Ovary (tissue), 9 donors: ENCODE measurements around the gene HECTD1. TPM values are rescaled to one million over a fixed set of nuclear protein-coding genes. Genes with fewer than 3 reads are reported as not detected.

ENCODE experiments used
- DNase-seq, 5 donors: peaks; one replicate each; pipeline ENCODE4 v3.0.0-alpha.2; 2019 to 2020
- H3K27ac ChIP-seq, 2 donors: fragments of 200-600 bp; one replicate each; pipeline versions ENCODE4 v1.5.1 to v1.8.0; 2019 to 2022
- H3K27me3 ChIP-seq: fragments of 200-600 bp; one replicate; pipeline ENCODE4 v1.8.0; 2022
- H3K36me3 ChIP-seq: fragments of 200-600 bp; sonication (generic); one replicate; pipeline ENCODE4 v1.5.1; 2019
- H3K4me1 ChIP-seq: one replicate; pipeline ENCODE4 v1.8.1; 2013; ENCODE audit warnings: mild to moderate bottlenecking, moderate library complexity; ENCODE audit not compliant: insufficient read depth
- H3K4me3 ChIP-seq: fragments of 200-600 bp; sonication (generic); one replicate; pipeline ENCODE4 v1.5.1; 2017
- H3K9me3 ChIP-seq, 2 donors: fragments of 200-600 bp in 1 of 2; sonication (generic) in 1 of 2; one replicate each; pipeline versions ENCODE4 v1.5.1 to v1.8.1; 2013 to 2019; ENCODE audit warnings: mild to moderate bottlenecking in 1 of 2, moderate library complexity in 1 of 2
- CTCF ChIP-seq, 3 donors: fragments of 450-650 bp in 2 of 3; fragments of 200-600 bp in 1 of 3; IDR thresholded peaks; one replicate each; pipeline versions ENCODE4 v1.5.1 to v1.8.0; 2016 to 2022; ENCODE audit warnings: antibody characterized with exemption in 3 of 3, mild to moderate bottlenecking in 1 of 3
- EP300 ChIP-seq: sonication (generic); formaldehyde crosslinking; IDR thresholded peaks from one replicate; pipeline ENCODE4 v1.6.1; 2017; ENCODE audit warnings: antibody characterized with exemption
- POLR2A ChIP-seq: fragments of 450-650 bp; IDR thresholded peaks from one replicate; pipeline ENCODE4 v1.6.1; 2017; ENCODE audit warnings: antibody characterized with exemption, mild to moderate bottlenecking, moderate library complexity
- WGBS, 3 donors: extraction: QIAGEN DNeasy Blood & Tissue Kit in 1 of 3; methylation state at CpG; one replicate each; pipeline versions ENCODE4 v1.1.5 to v1.1.7; 2013 to 2017; 5-methylcytosine and 5-hydroxymethylcytosine counted together
- intact Hi-C, 4 donors: fragments of 100-400 bp; cut with DNase I; formaldehyde crosslinking; loops; one replicate each; pipeline versions ENCODE4 v1.11.0 to v1.15.1; 2022 to 2023
- polyA plus RNA-seq, 2 donors: library from polyadenylated mRNA; stranded (reverse); fragments of 200-250 nt in 1 of 2; fragments of 350-450 nt in 1 of 2; fragmentation: Illumina TruSeq in 1 of 2; extraction: RNeasy Lipid Tissue Mini Kit (QIAGEN cat#74804) in 1 of 2; gene quantifications; one replicate each; pipeline ENCODE4 v1.2.3, GENCODE V29; 2013 to 2014
- total RNA-seq, 7 donors: library from RNA; depleted of rRNA in 2 of 7; stranded (reverse); fragments of >200 nt in 2 of 7; fragmentation: NEBNext Ultra II Directional in 3 of 7; extraction: Animal tissue kit (Norgen Biotek cat#: 25700) in 3 of 7; gene quantifications; one replicate each; pipeline versions ENCODE4 v1.1.0 to v1.2.4, GENCODE V29; 2016 to 2023
- donor health status: DM: no; HTN: no; CAD: no; lungs with moderate emphysema.
- donor health status: DM: no; HTN: no; CAD: no.
- donor health status: Bipolar disorder and iron deficiency.
- donor health status: DM: yes; HTN: yes; CAD: no.
- donor health status: DM: no; HTN: no; CAD: no.
- donor health status: DM: yes; HTN: yes; CAD: no.

HECTD1 gene
- total and polyA plus RNA-seq, 9 donors, result 59.7 to 186 (median 144) TPM

DNA sequence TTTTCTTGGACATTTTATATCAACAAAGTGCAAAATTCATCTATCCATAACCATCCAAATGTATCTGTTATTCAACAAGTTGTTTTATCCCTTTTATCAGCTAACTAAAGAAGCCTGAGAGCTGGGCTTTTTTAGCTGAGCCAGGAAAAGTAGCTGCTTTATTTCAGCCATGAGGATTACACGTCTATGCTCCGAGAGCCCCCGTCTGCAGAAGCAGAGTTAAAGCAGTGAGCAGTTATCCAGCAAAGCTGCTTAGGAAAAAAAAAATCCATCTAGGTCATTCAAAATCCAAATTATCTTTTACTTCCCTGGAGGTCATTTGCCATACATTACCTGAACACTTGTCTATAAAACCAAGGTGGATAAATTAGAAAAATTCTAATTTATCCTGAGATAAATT is 15.7 kb upstream of the HECTD1 start:
- Histone ChIP-seq H3K27ac (no peak overlapping the region), H3K4me1 (no peaks in the 10 kb centered on the region), H3K4me3 (no peak overlapping the region), H3K36me3 (no peaks in the 10 kb centered on the region), H3K27me3 (no peaks in the 10 kb centered on the region), H3K9me3 (no peaks in the 10 kb centered on the region)
- intact Hi-C loops, result no loop called here
- TF ChIP-seq CTCF (IDR thresholded peaks at IDR 0.05) (no peak), EP300 (no peak), POLR2A (no peak)
- no peak for DNase-seq
- WGBS, 3 donors, result 11 to 23% (median 13%) methylated on average over 3 of the region's 3 CpGs

DNA sequence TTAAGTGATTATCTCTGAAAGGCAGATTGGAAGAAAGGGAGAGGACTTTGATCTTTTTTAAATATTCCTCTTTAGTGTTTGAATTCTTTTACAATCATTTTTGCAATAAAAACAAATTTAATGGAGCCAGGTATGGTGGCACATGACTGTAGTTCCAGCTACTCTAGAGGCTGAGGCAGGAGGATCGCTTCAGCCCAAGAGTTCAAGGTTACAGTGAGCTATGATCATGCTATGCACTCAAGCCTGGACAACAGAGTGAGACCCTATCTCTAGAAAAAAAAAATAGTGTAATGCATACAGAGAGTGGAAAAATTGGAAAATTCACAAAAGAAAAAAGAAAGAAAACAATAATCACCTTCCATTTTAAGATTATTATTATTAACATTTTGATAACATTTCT is 15.2 kb upstream of the HECTD1 start:
- 66 to 78% (median 71%) methylated on average over 1 of the region's 1 CpG for WGBS, 3 donors
- Histone ChIP-seq H3K4me3 (no peak overlapping the region), H3K27me3 (no peaks in the 10 kb centered on the region), H3K9me3 (no peaks in the 10 kb centered on the region), H3K27ac (no peak overlapping the region), H3K36me3 (no peaks in the 10 kb centered on the region), H3K4me1 (no peaks in the 10 kb centered on the region)
- TF ChIP-seq EP300, result no peak
- no peak for TF ChIP-seq CTCF (IDR thresholded peaks at IDR 0.05)
- no peak for DNase-seq
- intact Hi-C loops, result no loop called here

DNA sequence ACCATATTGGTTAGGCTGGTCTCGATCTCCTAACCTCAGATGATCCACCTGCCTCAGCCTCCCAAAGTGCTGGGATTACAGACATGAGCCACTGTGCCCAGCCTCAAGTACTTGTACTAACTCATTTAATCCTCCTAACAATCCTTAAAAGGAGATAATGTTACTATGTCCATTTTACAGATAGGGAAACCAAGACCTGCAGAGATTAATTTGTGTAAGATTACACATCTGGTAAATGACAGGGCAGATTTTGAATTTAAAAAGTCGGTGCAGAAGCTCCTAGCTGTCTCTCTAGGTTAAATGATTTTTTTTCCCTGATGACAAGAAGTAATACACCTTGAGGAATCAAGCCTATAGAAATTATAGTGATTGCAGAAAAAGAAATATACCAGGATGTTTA is 13.7 kb upstream of the HECTD1 start:
- DNase-seq, result no peak
- no peak overlapping the region for H3K27ac ChIP-seq
- H3K9me3 ChIP-seq, result no peaks in the 10 kb centered on the region
- WGBS, 3 donors, result 88 to 94% (median 91%) methylated on average over 2 of the region's 2 CpGs
- H3K27me3 ChIP-seq, result no peaks in the 10 kb centered on the region
- TF ChIP-seq EP300 (no peak), POLR2A (no peak), CTCF (IDR thresholded peaks at IDR 0.05) (no peak)
- intact Hi-C loops, result no loop called here
- no peaks in the 10 kb centered on the region for H3K36me3 ChIP-seq
- H3K4me3 ChIP-seq, result no peak overlapping the region
- no peaks in the 10 kb centered on the region for H3K4me1 ChIP-seq

- Histone ChIP-seq H3K9me3 (no peaks in the 10 kb centered on the region), H3K4me3 (no peak overlapping the region), H3K36me3 (no peaks in the 10 kb centered on the region), H3K27me3 (no peaks in the 10 kb centered on the region), H3K27ac (no peak overlapping the region), H3K4me1 (no peaks in the 10 kb centered on the region)
- intact Hi-C loops, result no loop called here
- TF ChIP-seq EP300 (no peak), POLR2A (no peak), CTCF (IDR thresholded peaks at IDR 0.05) (no peak)
- 75 to 82% (median 78%) methylated on average over 3 of the region's 3 CpGs for WGBS, 3 donors
- DNase-seq, result no peak
Observed at GRCh38 chr14:31219169-31219568, 11.6 kb upstream of the HECTD1 start.

DNA sequence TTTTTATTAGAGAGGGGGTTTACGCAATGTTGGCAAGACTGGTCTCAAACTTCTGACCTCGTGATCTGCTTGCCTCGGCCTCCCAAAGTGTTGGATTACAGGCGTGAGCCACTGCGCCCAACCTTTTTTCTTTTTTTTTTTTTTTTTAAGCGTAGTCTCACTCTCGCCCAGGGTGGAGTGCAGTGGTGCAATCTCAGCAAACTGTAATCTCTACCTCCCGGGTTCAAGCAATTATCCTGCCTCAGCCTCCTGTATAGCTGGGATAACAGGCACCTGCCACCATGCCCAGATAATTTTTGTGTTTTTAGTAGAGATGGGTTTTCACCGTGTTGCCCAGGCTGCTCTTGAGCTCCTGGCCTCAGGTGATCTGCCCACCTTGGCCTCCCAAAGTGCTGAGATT is 8.8 kb upstream of the HECTD1 start:
- TF ChIP-seq CTCF (IDR thresholded peaks at IDR 0.05), result no peak
- no peak for DNase-seq
- Histone ChIP-seq H3K27me3 (no peaks in the 10 kb centered on the region), H3K4me1 (no peaks in the 10 kb centered on the region), H3K27ac (no peak overlapping the region), H3K36me3 (no peaks in the 10 kb centered on the region), H3K9me3 (no peaks in the 10 kb centered on the region), H3K4me3 (no peak overlapping the region)
- intact Hi-C loops, result no loop called here
- WGBS, 3 donors, result 92 to 95% (median 94%) methylated on average over 9 of the region's 9 CpGs
